ENCODE data around the gene DLG2.

DNA sequence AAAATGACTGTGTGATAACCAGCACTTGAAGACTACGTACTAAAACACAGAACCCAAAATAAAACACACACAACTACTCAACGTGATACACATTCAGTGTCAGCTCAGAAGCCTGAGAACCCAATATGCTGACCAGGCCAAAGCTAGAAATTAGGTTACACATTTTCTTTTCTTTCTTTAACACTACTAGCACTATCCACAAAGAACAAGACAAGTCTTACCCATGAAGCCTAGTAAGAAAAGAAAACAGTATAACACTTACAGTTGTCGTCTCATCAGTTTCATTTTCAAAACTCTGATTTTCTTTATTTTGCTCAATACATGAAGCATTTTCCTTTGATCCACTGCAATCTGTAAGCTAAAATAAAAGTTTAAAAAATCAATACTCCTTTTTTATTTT lies 472.9 kb downstream of the DLG2 start:
- TF ChIP-seq EP300 (IDR thresholded peaks at IDR 0.05; ENCODE audit: borderline replicate concordance) (no peak), EGR1 (IDR thresholded peaks at IDR 0.05) (no peak), CREB1 (IDR thresholded peaks at IDR 0.05; ENCODE audit: low read depth) (no peak), MAX (IDR thresholded peaks at IDR 0.05) (no peak), TEAD4 (IDR thresholded peaks at IDR 0.05) (no peak), TAF1 (IDR thresholded peaks at IDR 0.05; ENCODE audit: low read depth) (no peak), YY1 (IDR thresholded peaks at IDR 0.05; ENCODE audit: low read depth) (no peak), USF1 (IDR thresholded peaks at IDR 0.05) (no peak), FOXM1 (IDR thresholded peaks at IDR 0.05; ENCODE audit: borderline replicate concordance, low read depth) (no peak), TCF12 (IDR thresholded peaks at IDR 0.05; ENCODE audit: low read depth) (no peak), RAD21 (IDR thresholded peaks at IDR 0.05; ENCODE audit: low read depth) (no peak)
- TF ChIP-seq, protein P1, sequence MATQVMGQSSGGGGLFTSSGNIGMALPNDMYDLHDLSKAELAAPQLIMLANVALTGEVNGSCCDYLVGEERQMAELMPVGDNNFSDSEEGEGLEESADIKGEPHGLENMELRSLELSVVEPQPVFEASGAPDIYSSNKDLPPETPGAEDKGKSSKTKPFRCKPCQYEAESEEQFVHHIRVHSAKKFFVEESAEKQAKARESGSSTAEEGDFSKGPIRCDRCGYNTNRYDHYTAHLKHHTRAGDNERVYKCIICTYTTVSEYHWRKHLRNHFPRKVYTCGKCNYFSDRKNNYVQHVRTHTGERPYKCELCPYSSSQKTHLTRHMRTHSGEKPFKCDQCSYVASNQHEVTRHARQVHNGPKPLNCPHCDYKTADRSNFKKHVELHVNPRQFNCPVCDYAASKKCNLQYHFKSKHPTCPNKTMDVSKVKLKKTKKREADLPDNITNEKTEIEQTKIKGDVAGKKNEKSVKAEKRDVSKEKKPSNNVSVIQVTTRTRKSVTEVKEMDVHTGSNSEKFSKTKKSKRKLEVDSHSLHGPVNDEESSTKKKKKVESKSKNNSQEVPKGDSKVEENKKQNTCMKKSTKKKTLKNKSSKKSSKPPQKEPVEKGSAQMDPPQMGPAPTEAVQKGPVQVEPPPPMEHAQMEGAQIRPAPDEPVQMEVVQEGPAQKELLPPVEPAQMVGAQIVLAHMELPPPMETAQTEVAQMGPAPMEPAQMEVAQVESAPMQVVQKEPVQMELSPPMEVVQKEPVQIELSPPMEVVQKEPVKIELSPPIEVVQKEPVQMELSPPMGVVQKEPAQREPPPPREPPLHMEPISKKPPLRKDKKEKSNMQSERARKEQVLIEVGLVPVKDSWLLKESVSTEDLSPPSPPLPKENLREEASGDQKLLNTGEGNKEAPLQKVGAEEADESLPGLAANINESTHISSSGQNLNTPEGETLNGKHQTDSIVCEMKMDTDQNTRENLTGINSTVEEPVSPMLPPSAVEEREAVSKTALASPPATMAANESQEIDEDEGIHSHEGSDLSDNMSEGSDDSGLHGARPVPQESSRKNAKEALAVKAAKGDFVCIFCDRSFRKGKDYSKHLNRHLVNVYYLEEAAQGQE (IDR thresholded peaks at IDR 0.05; ENCODE audit: low read depth) = no peak
